Mammary epithelial cell (primary cell): Measurements from ENCODE around the gene CAGE1.

Experiments used
- CTCF ChIP-seq, 2 donors: IDR thresholded peaks in 1 of 2; conservative IDR thresholded peaks in 1 of 2; 2 replicates each; pipeline ENCODE4 v1.5.1; 2011 to 2012; ENCODE audit warnings: inconsistent platforms in 2 of 2, low read length in 2 of 2, mild to moderate bottlenecking in 2 of 2, control low read depth in 1 of 2, low read depth in 1 of 2; ENCODE audit not compliant: insufficient read depth in 1 of 2; ENCODE audit errors: extremely low read depth in 1 of 2
- EZH2 ChIP-seq: IDR thresholded peaks from 2 replicates; pipeline ENCODE4 v1.6.1; 2012; ENCODE audit warnings: low read length, inconsistent platforms, borderline replicate concordance

- TF ChIP-seq CTCF (conservative IDR thresholded peaks at IDR 0.05 in 1 of 2, IDR thresholded peaks at IDR 0.05 in 1 of 2; ENCODE audit: extremely low read depth in 1 of 2, insufficient read depth in 1 of 2, low read depth in 1 of 2, low read length in 2 of 2) (no peak), EZH2 (no peak)
Observed at GRCh38 chr6:7389451-7390225, at the start of gene CAGE1, which contains the start of gene RIOK1.
